Endothelial cell of umbilical vein (primary cell): ENCODE results near the gene ACOT13. TPM values are rescaled to one million over a fixed set of nuclear protein-coding genes. Genes with fewer than 3 reads are reported as not detected.

ENCODE experiments used
- BruUV-seq: library from RNA; stranded (reverse); fragments of 400-500 nt; replicated peaks from 2 replicates; lab custom pipeline; 2021; lab: Mats Ljungman, UMichigan
- CTCF ChIA-PET: fragments of 300-600, 350-600 bp; sonication (Branson Sonifier 250); formaldehyde crosslinking; loops from one replicate; lab custom pipeline; 2021; ENCODE audit warnings: antibody characterized with exemption, inconsistent platforms; lab: Charles Lee
- POLR2A ChIA-PET: fragments of 300-600, 350-600 bp; sonication (Branson Sonifier 250); formaldehyde crosslinking; loops from one replicate; lab custom pipeline; 2021; ENCODE audit warnings: antibody characterized with exemption, inconsistent platforms; lab: Charles Lee
- DNase-seq: peaks from one replicate; pipeline ENCODE4 v3.0.0-alpha.2; 2011; ENCODE audit warnings: low read depth, low spot score
- FAIRE-seq: peaks from 2 replicates; lab custom pipeline; 2011; peaks lifted over from hg19 to GRCh38; lab: Jason Lieb, UNC
- H2AFZ ChIP-seq: 2 replicates; pipeline ENCODE4 v1.6.0; 2012; ENCODE audit warnings: low read depth, low read length, control low read depth, inconsistent platforms
- H3K27ac ChIP-seq: 2 replicates; pipeline ENCODE4 v1.5.1; 2011; ENCODE audit warnings: low read depth, mild to moderate bottlenecking, control low read depth, low read length, moderate library complexity; ENCODE audit not compliant: insufficient read depth
- H3K27me3 ChIP-seq, 2 experiments: 2 replicates each; pipeline versions ENCODE4 v1.6.0 to v1.6.1; 2011; ENCODE audit warnings: low read length in 2 of 2, mixed read lengths in 1 of 2; ENCODE audit not compliant: control insufficient read depth in 2 of 2, insufficient read depth in 2 of 2
- H3K36me3 ChIP-seq, 2 experiments: 2 replicates in 1 of 2; 3 replicates in 1 of 2; pipeline ENCODE4 v1.5.1; 2011; ENCODE audit warnings: low read length in 2 of 2, mild to moderate bottlenecking in 1 of 2, moderate library complexity in 1 of 2; ENCODE audit not compliant: control insufficient read depth in 2 of 2, insufficient read depth in 2 of 2; ENCODE audit errors: extremely low read depth in 1 of 2
- H3K4me1 ChIP-seq: 3 replicates; pipeline ENCODE4 v1.5.1; 2011; ENCODE audit warnings: mild to moderate bottlenecking, low read length; ENCODE audit not compliant: control insufficient read depth, insufficient read depth; ENCODE audit errors: extremely low read depth
- H3K4me2 ChIP-seq: 2 replicates; pipeline ENCODE4 v1.6.1; 2011; ENCODE audit warnings: low read length, control low read depth, mixed read lengths; ENCODE audit not compliant: insufficient read depth
- H3K4me3 ChIP-seq, 3 experiments: fragments of 200-600 bp in 1 of 3; sonication (generic), shearing (Covaris generic) in 1 of 3; replicated peaks in 1 of 3; 2 replicates each; pipeline ENCODE4 v1.5.1; 2011 to 2016; ENCODE audit warnings: control low read depth in 3 of 3, low read length in 3 of 3, mild to moderate bottlenecking in 2 of 3, inconsistent platforms in 1 of 3, low read depth in 1 of 3, moderate library complexity in 1 of 3; ENCODE audit not compliant: insufficient read depth in 1 of 3
- H3K79me2 ChIP-seq: 2 replicates; pipeline ENCODE4 v1.6.0; 2012; ENCODE audit warnings: low read length, inconsistent platforms; ENCODE audit not compliant: control insufficient read depth, insufficient read depth
- H3K9ac ChIP-seq: replicated peaks from 2 replicates; pipeline ENCODE3; 2011; ENCODE audit warnings: low read length, control low read depth; ENCODE audit not compliant: insufficient read depth; ENCODE audit errors: extremely low read depth
- H3K9me1 ChIP-seq: replicated peaks from 3 replicates; pipeline ENCODE4 v1.6.0; 2011; ENCODE audit warnings: mild to moderate bottlenecking, low read length; ENCODE audit not compliant: control insufficient read depth, insufficient read depth; ENCODE audit errors: extremely low read depth
- H3K9me3 ChIP-seq: replicated peaks from 2 replicates; pipeline ENCODE4 v1.5.1; 2012; ENCODE audit warnings: low read length, inconsistent platforms; ENCODE audit not compliant: control insufficient read depth, insufficient read depth
- H4K20me1 ChIP-seq: replicated peaks from 2 replicates; pipeline ENCODE3; 2011; ENCODE audit warnings: mild to moderate bottlenecking, low read length; ENCODE audit not compliant: control insufficient read depth, insufficient read depth; ENCODE audit errors: extremely low read depth
- EZH2 ChIP-seq: IDR thresholded peaks from 2 replicates; pipeline ENCODE4 v1.6.1; 2012; ENCODE audit warnings: borderline replicate concordance, low read depth, mild to moderate bottlenecking, moderate library complexity, low read length, inconsistent platforms; ENCODE audit not compliant: severe bottlenecking
- FOS ChIP-seq: IDR thresholded peaks from 2 replicates; pipeline ENCODE4 v1.6.1; 2011; ENCODE audit warnings: mild to moderate bottlenecking, low read length, moderate library complexity, borderline replicate concordance; ENCODE audit not compliant: insufficient read depth
- GATA2 ChIP-seq: IDR thresholded peaks from 2 replicates; pipeline ENCODE4 v1.7.0; 2011; ENCODE audit warnings: low read depth, mild to moderate bottlenecking, moderate library complexity, mixed read lengths, low read length; ENCODE audit not compliant: insufficient read length, insufficient read depth
- JUN ChIP-seq: IDR thresholded peaks from 2 replicates; pipeline ENCODE4 v1.6.1; 2011; ENCODE audit warnings: borderline replicate concordance, low read depth; ENCODE audit not compliant: insufficient read length, insufficient read depth
- MYC ChIP-seq: IDR thresholded peaks from one replicate; pipeline ENCODE4 v1.6.1; 2011; ENCODE audit warnings: mild to moderate bottlenecking, low read depth, low read length
- POLR2A ChIP-seq: IDR thresholded peaks from 2 replicates; pipeline ENCODE4 v1.6.1; 2012; ENCODE audit warnings: low read depth, mild to moderate bottlenecking, control low read depth, low read length
- POLR2AphosphoS5 ChIP-seq: IDR thresholded peaks from 2 replicates; pipeline ENCODE4 v1.6.1; 2012; ENCODE audit warnings: low read depth, mild to moderate bottlenecking, control low read depth, low read length, moderate library complexity; ENCODE audit not compliant: insufficient read depth
- dilution Hi-C: fragments of 300-500 bp; cut with MboI; formaldehyde crosslinking; loops from one replicate; pipeline ENCODE4 v1.15.0; 2019; ENCODE audit warnings: low sequenced_read_pairs; ENCODE audit not compliant: extremely low pct_ligation_motif_present
- intact Hi-C: fragments of 100-400 bp; cut with micrococcal nuclease; formaldehyde crosslinking; loops from one replicate; pipeline ENCODE4 v1.10.0; 2022
- polyA plus RNA-seq, 4 experiments: library from polyadenylated mRNA; depleted of rRNA in 3 of 4; stranded (reverse) in 3 of 4; unstranded in 1 of 4; fragments of >200 nt; gene quantifications; 2 replicates each; pipeline versions ENCODE4 v1.2.1 to v1.2.3, GENCODE V29; 2011 to 2012; ENCODE audit warnings: missing spikeins in 1 of 4
- total RNA-seq: library from RNA; stranded (reverse); gene quantifications from 2 replicates; pipeline ENCODE4 v1.2.3, GENCODE V29; 2021
- TF ChIP-seq, protein P1 (sequence below), 2 donors: IDR thresholded peaks; 1 replicate in 1 of 2; 2 replicates in 1 of 2; pipeline ENCODE4 v1.5.1; 2011; ENCODE audit warnings: low read length in 2 of 2, mild to moderate bottlenecking in 2 of 2, moderate library complexity in 2 of 2, control low read depth in 1 of 2, inconsistent platforms in 1 of 2, low read depth in 1 of 2; ENCODE audit not compliant: insufficient read depth in 1 of 2; ENCODE audit errors: extremely low read depth in 1 of 2
- TF ChIP-seq, protein P2 (sequence below): IDR thresholded peaks from 2 replicates; pipeline ENCODE4 v1.6.1; 2011; ENCODE audit not compliant: insufficient read depth, insufficient read length

Gene ACOT13
- total and polyA plus RNA-seq, 2 donors (not counting 3 experiments of a cell fraction or from before 2014, with no cell fraction given) = 7.7 to 24.1 TPM

DNA sequence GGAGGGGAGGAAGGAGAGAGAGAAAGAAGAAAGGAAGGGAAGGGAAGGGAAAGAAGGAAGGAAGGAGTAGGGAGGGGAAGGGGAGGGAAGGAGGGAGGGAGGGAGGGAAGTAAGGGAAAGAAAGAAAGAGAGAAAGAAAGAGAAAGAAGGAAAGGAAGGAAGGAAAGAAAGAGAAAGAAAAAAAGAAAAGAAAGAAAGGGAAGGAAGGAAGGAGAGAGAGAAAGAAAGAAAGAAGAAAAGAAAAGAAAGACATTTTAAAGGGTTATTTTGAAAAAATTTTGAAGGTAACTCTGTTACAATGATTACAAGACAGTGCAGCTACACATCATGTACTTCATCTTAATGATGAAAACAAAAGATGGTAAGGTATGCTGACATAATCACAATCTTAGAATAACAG lies 24.8 kb upstream of the ACOT13 start:
- no peak overlapping the region for H3K4me3 ChIP-seq
- ChIA-PET CTCF (no interaction called here), POLR2A (no interaction called here)
- intact Hi-C loops = no loop called here
- H3K9me1 ChIP-seq = no peaks in the 10 kb centered on the region
- no peak for DNase-seq
- dilution Hi-C loops = no loop called here
- no peak overlapping the region for H3K4me2 ChIP-seq
- H3K36me3 ChIP-seq = no peaks in the 10 kb centered on the region
- H3K27me3 ChIP-seq = peaks cover 3 to 13% of the 10 kb centered on the region in 2 experiments
- FAIRE-seq = no peak
- H3K9me3 ChIP-seq = no peaks in the 10 kb centered on the region
- H2AFZ ChIP-seq = no peak overlapping the region
- H3K4me1 ChIP-seq = peaks cover 9% of the 10 kb centered on the region
- no peak overlapping the region for H3K9ac ChIP-seq
- no peaks in the 10 kb centered on the region for H3K79me2 ChIP-seq
- BruUV-seq = no TSS peak
- no peak overlapping the region for H3K27ac ChIP-seq
- no peaks in the 10 kb centered on the region for H4K20me1 ChIP-seq
- TF ChIP-seq POLR2AphosphoS5 = no peak
- TF ChIP-seq JUN = no peak
- no peak for TF ChIP-seq EZH2
- TF ChIP-seq MYC = no peak
- TF ChIP-seq FOS = no peak
- no peak for TF ChIP-seq GATA2
- TF ChIP-seq POLR2A = no peak
- TF ChIP-seq, protein P1, sequence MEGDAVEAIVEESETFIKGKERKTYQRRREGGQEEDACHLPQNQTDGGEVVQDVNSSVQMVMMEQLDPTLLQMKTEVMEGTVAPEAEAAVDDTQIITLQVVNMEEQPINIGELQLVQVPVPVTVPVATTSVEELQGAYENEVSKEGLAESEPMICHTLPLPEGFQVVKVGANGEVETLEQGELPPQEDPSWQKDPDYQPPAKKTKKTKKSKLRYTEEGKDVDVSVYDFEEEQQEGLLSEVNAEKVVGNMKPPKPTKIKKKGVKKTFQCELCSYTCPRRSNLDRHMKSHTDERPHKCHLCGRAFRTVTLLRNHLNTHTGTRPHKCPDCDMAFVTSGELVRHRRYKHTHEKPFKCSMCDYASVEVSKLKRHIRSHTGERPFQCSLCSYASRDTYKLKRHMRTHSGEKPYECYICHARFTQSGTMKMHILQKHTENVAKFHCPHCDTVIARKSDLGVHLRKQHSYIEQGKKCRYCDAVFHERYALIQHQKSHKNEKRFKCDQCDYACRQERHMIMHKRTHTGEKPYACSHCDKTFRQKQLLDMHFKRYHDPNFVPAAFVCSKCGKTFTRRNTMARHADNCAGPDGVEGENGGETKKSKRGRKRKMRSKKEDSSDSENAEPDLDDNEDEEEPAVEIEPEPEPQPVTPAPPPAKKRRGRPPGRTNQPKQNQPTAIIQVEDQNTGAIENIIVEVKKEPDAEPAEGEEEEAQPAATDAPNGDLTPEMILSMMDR (IDR thresholded peaks at IDR 0.05; ENCODE audit: extremely low read depth in 1 of 2, insufficient read depth in 1 of 2, low read depth in 1 of 2, low read length in 2 of 2) = no peak
- TF ChIP-seq, protein P2, sequence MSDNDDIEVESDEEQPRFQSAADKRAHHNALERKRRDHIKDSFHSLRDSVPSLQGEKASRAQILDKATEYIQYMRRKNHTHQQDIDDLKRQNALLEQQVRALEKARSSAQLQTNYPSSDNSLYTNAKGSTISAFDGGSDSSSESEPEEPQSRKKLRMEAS = no peak
